ENCODE data around the gene WFDC2. TPM values are rescaled to one million over a fixed set of nuclear protein-coding genes. Genes with fewer than 3 reads are reported as not detected.

WFDC2 gene
- total and polyA plus RNA-seq, 2 of the 13 experiments (the other 11 are each of a cell fraction or from before 2014, with no cell fraction given): 0.33 TPM; not detected in 1

GRCh38 chr20:45470262-45470931 is 844 bp downstream of the WFDC2 start (continued):
- TF ChIP-seq MIXL1 (CRISPR knock-in tag; IDR thresholded peaks at IDR 0.05) (no peak), SIX1 (CRISPR knock-in tag; IDR thresholded peaks at IDR 0.05; ENCODE audit: borderline replicate concordance) (no peak), NFE2L2 (IDR thresholded peaks at IDR 0.05; ENCODE audit: low read length) (no peak), ELF1 (CRISPR knock-in tag; IDR thresholded peaks at IDR 0.05) (peak; percentile 37; the same call in 1 of the 2 replicates), MIER2 (CRISPR knock-in tag; IDR thresholded peaks at IDR 0.05) (no peak), POLR2AphosphoS2 (IDR thresholded peaks at IDR 0.05; ENCODE audit: low read depth, low read length) (no peak), KLF12 (CRISPR knock-in tag; IDR thresholded peaks at IDR 0.05; ENCODE audit: borderline replicate concordance) (0 out of 2 replicates have a peak, but pooled peaks have one; percentile 41), DZIP1 (CRISPR knock-in tag; IDR thresholded peaks at IDR 0.05) (no peak), ZNF30 (CRISPR knock-in tag; IDR thresholded peaks at IDR 0.05) (no peak), BRD4 (CRISPR knock-in tag; IDR thresholded peaks at IDR 0.05) (no peak), TGIF2 (CRISPR knock-in tag; IDR thresholded peaks at IDR 0.05) (no peak), CEBPB (IDR thresholded peaks at IDR 0.05; ENCODE audit: borderline replicate concordance, low read depth, low read length) (no peak), ZNF280B (CRISPR knock-in tag; IDR thresholded peaks at IDR 0.05; ENCODE audit: borderline replicate concordance) (peak; percentile 73; the same call in 1 of the 2 replicates), SP2 (CRISPR knock-in tag; IDR thresholded peaks at IDR 0.05) (no peak), KAT2B (IDR thresholded peaks at IDR 0.05; ENCODE audit: borderline replicate concordance, low read depth, low read length) (no peak), ZFP90 (CRISPR knock-in tag; IDR thresholded peaks at IDR 0.05; ENCODE audit: borderline replicate concordance) (0 out of 2 replicates have a peak, but pooled peaks have one; percentile 11), ZNF253 (CRISPR knock-in tag; IDR thresholded peaks at IDR 0.05; ENCODE audit: borderline replicate concordance) (no peak), ZMYM4 (CRISPR knock-in tag; IDR thresholded peaks at IDR 0.05) (no peak), MTF1 (CRISPR knock-in tag; IDR thresholded peaks at IDR 0.05) (no peak), ZNF142 (CRISPR knock-in tag; IDR thresholded peaks at IDR 0.05) (no peak), PAX8 (CRISPR knock-in tag; IDR thresholded peaks at IDR 0.05; ENCODE audit: borderline replicate concordance) (0 out of 2 replicates have a peak, but pooled peaks have one; percentile 34), RFX3 (CRISPR knock-in tag; IDR thresholded peaks at IDR 0.05) (no peak)

All from HepG2 (cell line).